Endothelial cell of umbilical vein (primary cell): Measurements from ENCODE around the gene EBF4. TPM values are rescaled to one million over a fixed set of nuclear protein-coding genes. Genes with fewer than 3 reads are reported as not detected.

Experiments used
- BruUV-seq: library from RNA; stranded (reverse); fragments of 400-500 nt; replicated peaks from 2 replicates; lab custom pipeline; 2021; lab: Mats Ljungman, UMichigan
- CTCF ChIA-PET: fragments of 300-600, 350-600 bp; sonication (Branson Sonifier 250); formaldehyde crosslinking; loops from one replicate; lab custom pipeline; 2021; ENCODE audit warnings: antibody characterized with exemption, inconsistent platforms; lab: Charles Lee
- POLR2A ChIA-PET: fragments of 300-600, 350-600 bp; sonication (Branson Sonifier 250); formaldehyde crosslinking; loops from one replicate; lab custom pipeline; 2021; ENCODE audit warnings: antibody characterized with exemption, inconsistent platforms; lab: Charles Lee
- DNase-seq: peaks from one replicate; pipeline ENCODE4 v3.0.0-alpha.2; 2011; ENCODE audit warnings: low read depth, low spot score
- FAIRE-seq: peaks from 2 replicates; lab custom pipeline; 2011; peaks lifted over from hg19 to GRCh38; lab: Jason Lieb, UNC
- H2AFZ ChIP-seq: 2 replicates; pipeline ENCODE4 v1.6.0; 2012; ENCODE audit warnings: low read depth, low read length, control low read depth, inconsistent platforms
- H3K27ac ChIP-seq: 2 replicates; pipeline ENCODE4 v1.5.1; 2011; ENCODE audit warnings: low read depth, mild to moderate bottlenecking, control low read depth, low read length, moderate library complexity; ENCODE audit not compliant: insufficient read depth
- H3K27me3 ChIP-seq, 2 experiments: 2 replicates each; pipeline versions ENCODE4 v1.6.0 to v1.6.1; 2011; ENCODE audit warnings: low read length in 2 of 2, mixed read lengths in 1 of 2; ENCODE audit not compliant: control insufficient read depth in 2 of 2, insufficient read depth in 2 of 2
- H3K36me3 ChIP-seq, 2 experiments: 2 replicates in 1 of 2; 3 replicates in 1 of 2; pipeline ENCODE4 v1.5.1; 2011; ENCODE audit warnings: low read length in 2 of 2, mild to moderate bottlenecking in 1 of 2, moderate library complexity in 1 of 2; ENCODE audit not compliant: control insufficient read depth in 2 of 2, insufficient read depth in 2 of 2; ENCODE audit errors: extremely low read depth in 1 of 2
- H3K4me1 ChIP-seq: 3 replicates; pipeline ENCODE4 v1.5.1; 2011; ENCODE audit warnings: mild to moderate bottlenecking, low read length; ENCODE audit not compliant: control insufficient read depth, insufficient read depth; ENCODE audit errors: extremely low read depth
- H3K4me2 ChIP-seq: 2 replicates; pipeline ENCODE4 v1.6.1; 2011; ENCODE audit warnings: low read length, control low read depth, mixed read lengths; ENCODE audit not compliant: insufficient read depth
- H3K4me3 ChIP-seq, 3 experiments: fragments of 200-600 bp in 1 of 3; sonication (generic), shearing (Covaris generic) in 1 of 3; replicated peaks in 1 of 3; 2 replicates each; pipeline ENCODE4 v1.5.1; 2011 to 2016; ENCODE audit warnings: control low read depth in 3 of 3, low read length in 3 of 3, mild to moderate bottlenecking in 2 of 3, inconsistent platforms in 1 of 3, low read depth in 1 of 3, moderate library complexity in 1 of 3; ENCODE audit not compliant: insufficient read depth in 1 of 3
- H3K79me2 ChIP-seq: 2 replicates; pipeline ENCODE4 v1.6.0; 2012; ENCODE audit warnings: low read length, inconsistent platforms; ENCODE audit not compliant: control insufficient read depth, insufficient read depth
- H3K9ac ChIP-seq: replicated peaks from 2 replicates; pipeline ENCODE3; 2011; ENCODE audit warnings: low read length, control low read depth; ENCODE audit not compliant: insufficient read depth; ENCODE audit errors: extremely low read depth
- H3K9me1 ChIP-seq: replicated peaks from 3 replicates; pipeline ENCODE4 v1.6.0; 2011; ENCODE audit warnings: mild to moderate bottlenecking, low read length; ENCODE audit not compliant: control insufficient read depth, insufficient read depth; ENCODE audit errors: extremely low read depth
- H3K9me3 ChIP-seq: replicated peaks from 2 replicates; pipeline ENCODE4 v1.5.1; 2012; ENCODE audit warnings: low read length, inconsistent platforms; ENCODE audit not compliant: control insufficient read depth, insufficient read depth
- H4K20me1 ChIP-seq: replicated peaks from 2 replicates; pipeline ENCODE3; 2011; ENCODE audit warnings: mild to moderate bottlenecking, low read length; ENCODE audit not compliant: control insufficient read depth, insufficient read depth; ENCODE audit errors: extremely low read depth
- CTCF ChIP-seq, 2 donors: IDR thresholded peaks; 1 replicate in 1 of 2; 2 replicates in 1 of 2; pipeline ENCODE4 v1.5.1; 2011; ENCODE audit warnings: low read length in 2 of 2, mild to moderate bottlenecking in 2 of 2, moderate library complexity in 2 of 2, control low read depth in 1 of 2, inconsistent platforms in 1 of 2, low read depth in 1 of 2; ENCODE audit not compliant: insufficient read depth in 1 of 2; ENCODE audit errors: extremely low read depth in 1 of 2
- EZH2 ChIP-seq: IDR thresholded peaks from 2 replicates; pipeline ENCODE4 v1.6.1; 2012; ENCODE audit warnings: borderline replicate concordance, low read depth, mild to moderate bottlenecking, moderate library complexity, low read length, inconsistent platforms; ENCODE audit not compliant: severe bottlenecking
- FOS ChIP-seq: IDR thresholded peaks from 2 replicates; pipeline ENCODE4 v1.6.1; 2011; ENCODE audit warnings: mild to moderate bottlenecking, low read length, moderate library complexity, borderline replicate concordance; ENCODE audit not compliant: insufficient read depth
- GATA2 ChIP-seq: IDR thresholded peaks from 2 replicates; pipeline ENCODE4 v1.7.0; 2011; ENCODE audit warnings: low read depth, mild to moderate bottlenecking, moderate library complexity, mixed read lengths, low read length; ENCODE audit not compliant: insufficient read length, insufficient read depth
- JUN ChIP-seq: IDR thresholded peaks from 2 replicates; pipeline ENCODE4 v1.6.1; 2011; ENCODE audit warnings: borderline replicate concordance, low read depth; ENCODE audit not compliant: insufficient read length, insufficient read depth
- MAX ChIP-seq: IDR thresholded peaks from 2 replicates; pipeline ENCODE4 v1.6.1; 2011; ENCODE audit not compliant: insufficient read depth, insufficient read length
- MYC ChIP-seq: IDR thresholded peaks from one replicate; pipeline ENCODE4 v1.6.1; 2011; ENCODE audit warnings: mild to moderate bottlenecking, low read depth, low read length
- POLR2A ChIP-seq: IDR thresholded peaks from 2 replicates; pipeline ENCODE4 v1.6.1; 2012; ENCODE audit warnings: low read depth, mild to moderate bottlenecking, control low read depth, low read length
- POLR2AphosphoS5 ChIP-seq: IDR thresholded peaks from 2 replicates; pipeline ENCODE4 v1.6.1; 2012; ENCODE audit warnings: low read depth, mild to moderate bottlenecking, control low read depth, low read length, moderate library complexity; ENCODE audit not compliant: insufficient read depth
- dilution Hi-C: fragments of 300-500 bp; cut with MboI; formaldehyde crosslinking; loops from one replicate; pipeline ENCODE4 v1.15.0; 2019; ENCODE audit warnings: low sequenced_read_pairs; ENCODE audit not compliant: extremely low pct_ligation_motif_present
- intact Hi-C: fragments of 100-400 bp; cut with micrococcal nuclease; formaldehyde crosslinking; loops from one replicate; pipeline ENCODE4 v1.10.0; 2022
- polyA plus RNA-seq, 4 experiments: library from polyadenylated mRNA; depleted of rRNA in 3 of 4; stranded (reverse) in 3 of 4; unstranded in 1 of 4; fragments of >200 nt; gene quantifications; 2 replicates each; pipeline versions ENCODE4 v1.2.1 to v1.2.3, GENCODE V29; 2011 to 2012; ENCODE audit warnings: missing spikeins in 1 of 4
- total RNA-seq: library from RNA; stranded (reverse); gene quantifications from 2 replicates; pipeline ENCODE4 v1.2.3, GENCODE V29; 2021

EBF4 gene
- total and polyA plus RNA-seq, 2 donors (not counting 3 experiments of a cell fraction or from before 2014, with no cell fraction given), result 2.7 to 3.4 TPM

- BruUV-seq, result no TSS peak
- Histone ChIP-seq H3K79me2 (no peaks in the 10 kb centered on the region), H3K9ac (no peak overlapping the region), H3K4me1 (no peaks in the 10 kb centered on the region), H3K27me3 (peaks cover 3 to 6% of the 10 kb centered on the region in 2 experiments), H3K9me1 (no peaks in the 10 kb centered on the region), H2AFZ (no peak overlapping the region), H3K36me3 (no peaks in the 10 kb centered on the region), H3K27ac (no peak overlapping the region), H3K4me2 (no peak overlapping the region), H3K4me3 (no peak overlapping the region), H3K9me3 (no peaks in the 10 kb centered on the region), H4K20me1 (no peaks in the 10 kb centered on the region)
- POLR2A ChIA-PET, result no interaction called here
- CTCF ChIA-PET, result no interaction called here
- TF ChIP-seq FOS, result no peak
- no peak for TF ChIP-seq MAX
- no peak for TF ChIP-seq CTCF (IDR thresholded peaks at IDR 0.05; ENCODE audit: extremely low read depth in 1 of 2, insufficient read depth in 1 of 2, low read depth in 1 of 2, low read length in 2 of 2)
- no peak for TF ChIP-seq GATA2
- TF ChIP-seq JUN, result no peak
- TF ChIP-seq MYC, result no peak
- no peak for TF ChIP-seq EZH2
- no peak for TF ChIP-seq POLR2A
- no peak for TF ChIP-seq POLR2AphosphoS5
- no peak for FAIRE-seq
- intact Hi-C loops (no loop called here), dilution Hi-C loops (no loop called here)
- no peak for DNase-seq
These were observed 13.5 kb downstream of the EBF4 start for GRCh38 chr20:2705931-2706645.
